HG03025 (cell line): Measurements from ENCODE around the gene EN2.

Experiments used
- ATAC-seq: cut with Tn5 transposase; IDR thresholded peaks from one replicate; pipeline ENCODE4 v1.9.1; 2021; ENCODE audit warnings: mild to moderate bottlenecking, moderate library complexity; ENCODE audit not compliant: unreplicated experiment, low FRiP score

EN2 gene

GRCh38 chr7:155458111-155458877 lies at the start of gene EN2:
Gene EN2, plus strand, starts transcription at chr7:155458129. Its CDS starts 249 bp downstream, at chr7:155458378.
- ATAC-seq = no peak

GRCh38 chr7:155408651-155409586 lies 49.0 kb upstream of the EN2 start:
- ATAC-seq = no peak

- ATAC-seq = no peak
Observed at GRCh38 chr7:155409980-155410379, 47.9 kb upstream of the EN2 start.

GRCh38 chr7:155410431-155410830 lies 47.5 kb upstream of the EN2 start:
- ATAC-seq = no peak

- no peak for ATAC-seq
Observed at GRCh38 chr7:155411718-155412415, 46.1 kb upstream of the EN2 start.

- no peak for ATAC-seq
Observed at GRCh38 chr7:155412416-155413253, 45.3 kb upstream of the EN2 start.

- ATAC-seq = no peak
Observed at GRCh38 chr7:155414547-155415492, 43.1 kb upstream of the EN2 start.

- no peak for ATAC-seq
Observed at GRCh38 chr7:155416646-155417380, 41.1 kb upstream of the EN2 start.

GRCh38 chr7:155418304-155418703 lies 39.6 kb upstream of the EN2 start:
- ATAC-seq = no peak

GRCh38 chr7:155418941-155419755 lies 38.8 kb upstream of the EN2 start:
- no peak for ATAC-seq

- no peak for ATAC-seq
Observed at GRCh38 chr7:155420116-155420515, 37.8 kb upstream of the EN2 start.

GRCh38 chr7:155422151-155422550 lies 35.8 kb upstream of the EN2 start:
- no peak for ATAC-seq

- ATAC-seq = no peak
Observed at GRCh38 chr7:155422599-155423336, 35.2 kb upstream of the EN2 start.

GRCh38 chr7:155423337-155424285 lies 34.3 kb upstream of the EN2 start:
- no peak for ATAC-seq

- ATAC-seq = no peak
Observed at GRCh38 chr7:155424301-155425010, 33.5 kb upstream of the EN2 start.
